Stimulated activated CD8-positive, alpha-beta memory T cell treated with anti-CD3 and anti-CD28 coated beads, Interleukin-4, amount 100 ng/mL, for 48 hours (primary cell): ENCODE measurements around the gene QRFP.
"Not testable (repeated sequence)": the region's sequence is repeated elsewhere in the genome, so short reads cannot be mapped to it uniquely, and the experiment has no call there.

Experiments
- DNase-seq: peaks from one replicate; pipeline ENCODE4 v3.0.0-alpha.2; 2020

The QRFP gene

DNA sequence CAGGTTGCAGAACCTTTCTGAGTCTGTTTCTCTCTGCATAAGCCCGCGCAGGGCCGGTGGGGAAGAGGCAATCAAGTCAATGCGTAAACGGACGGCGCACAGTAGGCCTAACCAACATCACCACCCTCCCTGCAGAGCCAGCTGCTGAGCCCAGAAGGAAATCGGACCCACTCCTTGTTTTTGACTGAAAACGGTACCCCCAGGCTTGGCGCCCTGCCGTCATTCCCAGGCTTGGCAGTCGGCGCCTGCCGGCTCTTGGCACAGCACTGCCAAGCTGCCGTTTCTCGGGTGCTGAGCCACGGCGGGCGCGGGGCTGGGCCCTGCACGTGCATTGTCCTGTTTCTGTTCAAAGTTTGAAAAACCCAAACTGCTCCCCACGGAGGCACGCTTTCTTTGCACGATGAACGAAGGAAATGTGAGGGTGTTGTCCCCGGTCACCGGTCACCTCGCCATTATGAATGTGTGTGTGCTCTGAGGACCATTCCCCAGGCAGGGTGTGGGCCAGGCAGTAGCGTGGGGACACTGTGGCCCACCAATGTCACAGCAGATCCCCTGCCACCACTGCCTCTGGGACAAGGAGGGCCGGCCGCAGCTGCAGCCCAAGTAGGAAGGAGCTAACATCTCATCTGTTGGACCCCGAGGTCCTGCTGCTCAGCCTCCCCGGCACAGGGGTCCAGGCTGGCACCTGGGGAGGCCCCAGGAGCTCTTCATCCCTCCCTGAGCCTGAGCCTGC lies 22.4 kb upstream of the QRFP start:
- no peak for DNase-seq

DNA sequence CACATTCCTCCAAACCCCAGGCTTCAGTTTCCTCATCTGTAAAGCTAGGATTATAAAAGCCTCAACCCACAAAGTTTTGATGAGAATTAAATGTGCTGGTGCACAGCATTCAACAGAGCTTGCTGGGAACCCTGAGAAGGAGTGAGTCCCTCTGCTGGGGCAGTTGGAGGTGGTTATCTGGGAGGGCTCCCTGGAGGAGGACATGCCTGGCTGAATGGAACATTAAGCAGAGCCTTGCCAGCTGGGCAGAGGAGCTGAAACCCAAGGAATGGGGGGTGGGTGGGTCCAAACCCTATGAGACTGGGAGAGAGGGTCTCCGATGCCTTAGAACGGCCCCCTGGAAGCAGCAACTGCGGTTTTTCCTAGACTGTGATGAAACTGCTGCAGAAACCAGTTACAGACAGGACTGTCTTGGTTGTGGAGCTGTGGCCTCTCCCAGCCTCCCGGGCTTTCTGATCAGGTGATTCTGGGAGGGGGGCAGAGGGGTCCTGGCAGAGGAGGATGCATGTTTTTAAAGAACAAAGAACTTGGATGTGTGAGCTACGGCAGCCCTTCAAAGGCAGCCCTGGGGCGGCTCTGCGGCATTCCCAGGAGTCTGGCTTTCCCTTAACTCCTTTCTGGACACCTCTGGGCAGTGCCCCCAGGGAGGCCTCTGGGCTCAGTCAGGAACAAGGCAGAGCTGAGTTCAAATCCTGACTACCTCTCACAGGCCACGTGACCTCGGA lies 21.7 kb upstream of the QRFP start:
- DNase-seq = no peak

DNA sequence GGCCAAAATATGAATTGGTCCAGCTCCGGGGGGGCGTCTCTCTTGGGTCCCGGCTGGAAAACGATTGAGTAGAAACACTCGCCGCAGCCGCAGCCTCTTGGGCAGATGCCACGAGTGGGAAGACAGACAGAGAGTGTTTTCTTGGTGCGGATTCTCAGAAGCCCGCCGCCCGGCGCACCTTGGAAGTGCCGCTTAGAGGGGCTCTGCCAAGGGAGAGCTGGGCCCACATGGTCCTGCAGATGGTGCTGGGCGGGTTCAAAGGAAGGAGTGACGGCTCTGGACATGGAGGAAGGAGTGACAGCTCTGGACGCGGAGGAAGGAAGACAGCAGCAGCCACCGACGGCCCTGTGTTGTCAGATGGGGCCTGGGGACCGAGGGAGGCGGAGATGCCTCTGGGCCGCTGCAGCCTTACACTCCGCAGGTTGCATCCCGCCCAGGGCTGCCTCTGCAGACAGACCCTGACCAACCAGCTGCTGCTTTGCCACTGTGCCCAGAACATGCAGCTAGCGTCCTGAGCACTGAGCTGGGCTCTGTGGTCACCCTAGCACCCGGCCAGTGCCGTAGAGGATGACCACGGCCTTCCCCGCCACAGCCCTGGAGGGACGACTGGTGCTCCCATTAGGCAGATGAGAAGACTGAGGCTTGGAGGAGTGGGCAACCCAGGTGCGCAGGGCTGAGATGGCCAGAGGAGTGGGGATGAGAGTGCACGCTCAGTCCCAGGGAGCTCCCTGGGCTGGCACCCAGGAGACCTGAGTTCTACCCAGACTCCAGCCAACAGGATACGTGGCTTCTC lies 20.8 kb upstream of the QRFP start:
- DNase-seq = no peak

DNA sequence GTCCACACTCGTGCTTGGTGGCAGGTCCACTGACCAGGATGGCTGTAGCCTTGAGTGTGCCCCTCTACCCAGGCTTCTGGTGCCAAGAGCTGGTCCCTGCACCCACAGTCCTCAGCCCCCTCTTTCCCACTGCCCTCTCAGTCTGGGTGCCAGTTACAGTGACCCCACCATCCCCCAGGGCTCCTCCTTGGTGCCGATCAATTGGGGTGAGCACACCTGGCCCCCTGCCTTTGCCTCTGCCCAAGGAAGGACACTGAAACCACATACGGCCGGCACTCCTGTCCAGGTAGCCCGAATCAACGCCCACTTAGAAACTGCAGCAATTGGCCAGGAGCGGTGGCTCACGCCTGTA lies 18.5 kb upstream of the QRFP start:
- no peak for DNase-seq

DNA sequence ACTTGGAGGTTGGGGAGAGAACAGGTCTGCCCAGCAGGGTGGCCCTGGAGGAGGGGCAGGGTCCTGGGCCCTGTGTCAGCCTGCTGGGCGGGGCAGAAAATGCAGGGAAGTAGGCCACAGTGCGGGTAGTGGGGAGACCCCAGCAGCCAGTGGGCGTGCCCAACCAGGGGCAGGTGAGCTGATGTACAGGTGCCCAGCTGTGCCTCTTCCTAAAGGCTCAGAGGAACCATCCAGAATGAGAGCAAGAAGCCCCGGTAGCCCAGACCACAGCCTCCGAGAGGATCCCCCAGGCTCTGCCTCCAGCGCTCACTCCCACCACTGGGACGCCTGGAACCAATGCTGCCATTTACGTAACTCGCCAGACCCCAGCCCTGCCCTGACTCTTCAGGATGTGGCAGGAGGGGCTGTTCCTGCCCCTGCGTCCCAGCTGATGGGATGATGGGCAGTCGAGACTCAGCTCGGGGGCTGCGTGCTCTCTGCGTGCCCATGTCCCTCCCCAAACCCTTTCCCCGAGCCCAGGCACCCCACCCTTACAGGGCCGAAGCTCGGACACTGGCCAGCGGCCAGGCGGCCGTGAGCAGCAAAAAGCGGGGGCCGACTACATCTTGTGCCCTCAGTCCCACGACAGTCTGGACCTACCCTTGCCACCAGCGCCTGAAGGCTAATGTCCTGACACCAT lies 17.9 kb upstream of the QRFP start:
- no peak for DNase-seq

DNA sequence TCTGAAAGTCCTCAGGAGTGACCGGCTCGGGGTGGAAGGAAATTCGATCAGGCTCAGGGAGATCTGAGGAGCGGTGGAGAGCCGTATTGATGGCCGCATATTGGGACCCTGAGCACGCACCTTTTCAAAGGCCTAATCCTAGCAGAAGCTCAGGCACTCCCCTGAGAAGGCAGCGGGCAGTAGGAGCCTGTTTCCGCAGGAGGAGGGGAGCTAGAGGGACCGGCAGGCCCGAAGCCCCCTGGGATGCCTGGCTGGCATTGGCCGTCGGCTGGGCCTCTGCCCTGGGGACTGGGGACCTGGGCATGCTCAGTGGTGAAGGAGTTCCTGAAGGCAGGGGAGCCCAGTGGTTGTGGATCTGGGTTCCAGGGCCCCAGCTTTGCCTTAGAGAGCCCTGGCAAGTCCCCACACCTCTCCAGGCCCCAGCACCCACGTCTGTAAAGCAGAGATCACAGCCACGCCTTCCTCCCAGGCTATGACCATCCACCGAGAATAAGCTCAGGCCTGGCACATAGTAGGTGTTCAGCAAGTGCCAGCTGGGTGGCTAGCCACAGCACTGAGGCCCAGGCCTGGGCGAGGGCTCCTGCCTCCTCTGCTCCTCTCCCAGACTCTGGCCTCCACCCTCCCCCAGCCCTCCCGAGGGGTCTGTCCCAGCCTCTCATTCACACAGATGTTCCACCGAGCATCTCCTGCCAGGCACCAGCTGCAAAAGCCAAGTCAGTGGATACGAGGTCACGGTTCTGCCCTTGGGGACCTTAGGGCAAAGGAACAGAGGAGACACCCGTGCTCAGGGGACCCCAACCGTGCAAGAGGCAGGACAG lies 17.2 kb upstream of the QRFP start:
- DNase-seq = no peak

DNA sequence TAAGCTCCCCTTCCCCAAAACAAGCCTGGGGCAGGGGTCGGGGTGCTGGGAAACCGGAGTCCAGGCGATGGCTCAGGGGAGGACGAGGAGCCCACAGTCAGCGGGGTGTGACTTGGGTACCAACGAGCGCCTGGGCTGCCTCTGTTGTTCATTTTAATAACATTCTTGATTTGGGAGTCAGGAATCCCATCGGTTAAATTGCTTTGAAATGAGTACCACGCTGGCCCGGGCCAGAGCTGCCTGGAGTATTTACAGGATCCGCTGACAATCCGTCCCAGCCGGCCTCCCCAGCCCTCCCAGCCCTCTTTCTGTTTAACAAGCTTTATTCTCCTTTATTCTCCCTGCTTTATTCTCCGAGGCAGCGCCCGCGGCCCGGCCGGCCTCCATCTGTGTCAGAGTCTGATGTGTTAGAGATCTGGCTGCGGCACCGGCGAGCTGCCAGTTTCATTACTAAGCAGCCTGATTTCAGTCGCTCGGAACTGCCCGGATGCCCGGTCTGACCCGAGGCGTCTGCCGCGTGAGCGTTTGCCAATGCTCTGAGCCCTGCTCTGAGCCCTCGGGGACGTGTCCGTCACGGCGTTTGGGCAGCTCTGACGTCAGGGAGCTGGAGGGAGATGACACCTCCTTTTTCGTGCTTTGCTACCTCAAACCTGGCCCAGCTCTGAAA lies 16.5 kb upstream of the QRFP start:
- DNase-seq = no peak

DNA sequence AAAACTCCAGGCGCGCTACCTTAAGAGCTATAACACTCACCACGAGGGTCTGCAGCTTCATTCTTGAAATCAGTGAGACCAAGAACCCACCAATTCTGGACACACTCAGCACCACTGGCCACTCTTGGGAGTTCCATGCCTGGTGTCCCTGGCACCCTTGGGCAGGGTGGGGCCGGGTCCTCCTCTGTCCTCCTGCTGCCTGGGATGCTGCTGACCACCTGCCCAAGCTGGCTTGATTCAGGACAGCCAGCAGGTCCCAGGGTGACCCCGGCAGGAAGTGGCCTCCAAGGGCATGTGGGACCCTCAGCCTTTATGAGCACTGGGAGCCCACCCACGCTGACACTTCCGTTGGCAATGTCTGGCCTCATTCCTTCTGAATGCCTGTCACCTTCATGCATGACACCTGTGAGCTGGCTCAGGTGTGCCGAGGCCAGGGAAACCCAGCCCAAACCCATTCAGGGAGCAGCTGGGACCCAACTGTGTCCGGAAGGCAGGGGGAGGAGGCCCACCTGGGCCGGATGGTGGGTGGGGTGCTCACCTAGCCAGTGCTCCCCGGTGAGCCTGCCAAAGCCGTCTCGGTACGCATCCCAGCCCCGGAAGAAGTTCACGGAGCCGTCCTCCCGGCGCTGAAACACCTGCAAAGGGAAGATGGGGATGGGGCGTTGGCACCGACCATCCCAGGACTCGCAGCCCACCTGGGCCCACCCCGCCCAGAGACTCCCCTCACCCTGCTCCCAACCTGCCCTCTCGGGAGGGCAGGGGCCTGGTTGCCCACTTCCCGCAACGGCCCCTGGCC lies 14.8 kb upstream of the QRFP start:
- DNase-seq = no peak

DNA sequence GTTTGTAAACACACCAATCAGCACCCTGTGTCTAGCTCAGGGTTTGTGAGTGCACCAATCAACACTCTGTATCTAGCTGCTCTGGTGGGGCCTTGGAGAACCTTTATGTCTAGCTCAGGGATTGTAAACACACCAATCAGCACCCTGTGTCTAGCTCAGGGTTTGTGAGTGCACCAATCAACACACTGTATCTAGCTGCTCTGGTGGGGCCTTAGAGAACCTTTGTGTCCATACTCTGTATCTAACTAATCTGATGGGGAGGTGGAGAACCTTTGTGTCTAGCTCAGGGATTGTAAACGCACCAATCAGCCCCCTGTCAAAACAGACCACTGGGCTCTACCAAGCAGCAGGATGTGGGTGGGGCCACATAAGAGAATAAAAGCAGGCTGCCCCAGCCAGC lies 14.1 kb upstream of the QRFP start:
- not testable (repeated sequence) for DNase-seq

DNA sequence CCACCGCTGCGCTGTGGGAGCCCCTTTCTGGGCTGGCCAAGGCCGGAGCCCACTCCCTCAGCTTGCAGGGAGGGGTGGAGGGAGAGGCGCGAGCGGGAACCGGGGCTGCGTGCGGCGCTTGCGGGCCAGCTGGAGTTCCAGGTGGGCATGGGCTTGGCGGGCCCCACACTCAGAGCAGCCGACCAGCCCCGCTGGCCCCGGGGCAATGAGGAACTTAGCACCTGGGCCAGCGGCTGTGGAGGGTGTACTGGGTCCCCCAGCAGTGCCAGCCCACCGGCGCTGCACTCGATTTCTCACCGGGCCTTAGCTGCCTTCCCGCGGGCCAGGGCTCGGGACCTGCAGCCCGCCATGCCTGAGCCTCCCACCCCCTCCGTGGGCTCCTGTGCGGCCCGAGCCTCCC lies 13.4 kb upstream of the QRFP start:
- DNase-seq = not testable (repeated sequence)

DNA sequence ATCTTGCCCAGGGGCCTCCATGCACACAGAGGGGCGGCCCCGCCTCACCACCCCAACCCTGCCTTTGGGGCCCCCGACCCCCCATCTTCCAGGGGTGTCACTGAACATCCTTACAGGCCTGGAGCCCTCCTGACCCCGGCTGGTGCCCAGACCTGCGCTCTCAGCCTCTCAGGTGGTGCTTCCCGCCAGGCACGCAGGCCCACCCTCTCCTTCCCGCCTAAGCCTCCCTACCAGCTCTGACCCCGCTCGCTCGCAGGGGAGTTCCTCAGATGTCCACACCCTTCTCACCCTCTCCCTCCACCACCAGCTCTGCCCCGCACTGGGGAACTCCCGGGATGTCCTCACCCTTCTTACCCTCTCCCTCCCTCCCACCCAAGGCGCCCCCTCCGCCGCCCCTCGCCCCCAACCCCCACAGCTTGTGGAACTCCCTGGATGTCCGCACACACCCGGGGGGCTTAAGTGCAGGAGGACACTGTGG lies 12.3 kb upstream of the QRFP start:
- DNase-seq = no peak

DNA sequence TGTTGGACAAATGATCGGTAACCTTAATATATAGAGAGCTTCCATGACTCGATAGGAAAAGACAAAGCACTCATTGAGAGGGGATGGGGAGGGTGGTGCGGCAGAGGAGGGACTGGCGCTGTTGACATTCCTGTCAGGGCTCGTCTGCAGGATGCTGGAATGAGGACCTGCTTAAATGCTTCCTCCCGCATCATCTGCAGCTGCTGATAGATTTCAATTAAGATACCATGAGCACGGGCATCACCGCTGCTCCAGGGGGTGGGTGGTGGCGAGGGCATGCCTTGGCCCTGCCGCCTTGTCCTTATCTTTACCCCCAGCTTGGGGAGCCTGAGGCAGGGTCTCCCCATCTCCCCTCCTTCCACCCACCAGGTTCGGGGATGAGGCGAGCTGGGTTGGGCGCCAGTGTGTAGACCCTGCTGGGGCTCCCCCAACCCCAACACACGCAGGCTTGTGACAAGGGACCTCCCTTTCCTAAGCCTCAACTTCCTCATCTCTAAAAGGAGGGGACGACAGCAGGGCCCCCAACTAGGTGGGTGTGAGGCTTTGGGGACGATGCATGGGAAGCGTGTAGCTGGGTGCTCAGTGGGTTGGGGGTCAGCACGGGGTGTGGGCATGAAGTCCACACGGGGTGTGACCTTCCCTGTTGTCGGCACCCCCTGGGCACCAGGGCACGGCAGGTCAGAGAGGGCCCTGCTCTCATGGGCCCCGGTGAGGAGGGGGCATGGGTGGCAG lies 11.7 kb upstream of the QRFP start:
- no peak for DNase-seq

DNA sequence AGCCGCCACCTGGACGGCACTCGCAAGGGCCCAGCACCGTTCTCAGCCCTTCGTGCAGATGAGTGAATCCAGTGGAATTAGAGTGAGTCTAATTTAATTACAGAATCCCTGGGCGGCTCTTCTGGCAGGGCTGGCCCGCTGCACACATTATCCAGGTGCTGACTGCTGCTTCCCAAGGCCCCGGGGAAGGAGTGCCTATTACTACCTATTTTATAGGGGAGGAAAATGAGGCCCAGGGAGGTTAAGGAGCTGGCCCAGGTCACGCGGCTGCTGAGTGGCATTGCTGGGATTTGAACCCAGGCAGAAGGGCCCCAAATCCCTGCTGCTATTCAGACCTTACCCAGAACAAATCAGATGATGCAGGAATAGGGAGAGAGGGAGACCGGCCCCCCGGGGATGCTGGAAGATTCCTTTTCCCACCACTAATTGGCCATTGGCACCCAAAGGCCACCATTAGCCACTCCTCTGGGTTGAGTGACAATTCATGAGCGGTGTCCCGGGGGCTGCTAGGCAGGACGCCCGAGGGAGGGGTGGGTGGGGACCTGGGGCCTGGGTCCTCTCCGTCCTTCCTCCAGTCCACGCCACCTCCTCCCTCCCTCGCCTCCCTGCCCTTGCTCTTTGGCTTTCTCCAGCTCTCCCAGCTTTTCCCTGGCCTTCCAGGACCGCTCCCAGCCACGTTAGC lies 10.3 kb upstream of the QRFP start:
- no peak for DNase-seq

DNA sequence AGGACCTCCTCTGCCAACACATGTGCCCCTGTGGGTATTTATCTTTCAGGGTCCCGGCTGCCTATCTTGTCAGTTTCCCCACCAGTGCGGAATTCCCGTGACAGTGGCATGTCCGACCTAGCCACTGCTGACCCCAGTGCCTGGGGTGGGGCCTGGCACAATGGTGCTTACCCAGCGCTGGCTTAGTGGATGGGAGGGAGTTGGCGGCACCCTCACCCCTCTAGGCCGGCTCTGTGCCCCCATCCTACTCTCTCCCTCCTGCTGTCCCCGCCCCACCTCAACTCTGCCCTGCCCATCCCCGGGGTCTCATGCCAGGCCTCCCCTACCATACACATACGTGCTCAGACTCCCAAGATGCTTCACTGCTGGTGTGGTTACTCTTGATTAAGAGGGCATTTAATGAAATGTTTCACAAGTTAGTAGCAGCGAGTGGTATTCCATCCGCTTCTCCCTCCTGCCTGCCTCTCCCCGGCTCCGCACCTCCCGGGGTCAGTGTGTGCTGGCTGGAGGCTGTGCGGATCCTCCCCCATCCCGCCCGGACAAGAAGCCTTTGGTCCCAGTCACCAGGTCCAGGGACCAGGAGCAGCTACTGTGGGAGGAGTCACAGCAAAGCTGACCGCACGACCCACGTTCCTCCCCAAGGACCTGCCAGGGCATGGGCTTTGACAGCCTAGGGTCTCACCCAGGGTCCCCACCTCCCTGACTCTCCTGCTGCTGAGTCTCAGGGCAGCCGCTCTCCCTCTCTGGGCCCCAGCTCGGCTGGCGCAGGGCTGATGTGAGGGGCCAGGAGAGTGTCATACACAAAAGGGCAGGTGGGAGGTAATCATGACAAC lies 9.5 kb upstream of the QRFP start:
- no peak for DNase-seq

DNA sequence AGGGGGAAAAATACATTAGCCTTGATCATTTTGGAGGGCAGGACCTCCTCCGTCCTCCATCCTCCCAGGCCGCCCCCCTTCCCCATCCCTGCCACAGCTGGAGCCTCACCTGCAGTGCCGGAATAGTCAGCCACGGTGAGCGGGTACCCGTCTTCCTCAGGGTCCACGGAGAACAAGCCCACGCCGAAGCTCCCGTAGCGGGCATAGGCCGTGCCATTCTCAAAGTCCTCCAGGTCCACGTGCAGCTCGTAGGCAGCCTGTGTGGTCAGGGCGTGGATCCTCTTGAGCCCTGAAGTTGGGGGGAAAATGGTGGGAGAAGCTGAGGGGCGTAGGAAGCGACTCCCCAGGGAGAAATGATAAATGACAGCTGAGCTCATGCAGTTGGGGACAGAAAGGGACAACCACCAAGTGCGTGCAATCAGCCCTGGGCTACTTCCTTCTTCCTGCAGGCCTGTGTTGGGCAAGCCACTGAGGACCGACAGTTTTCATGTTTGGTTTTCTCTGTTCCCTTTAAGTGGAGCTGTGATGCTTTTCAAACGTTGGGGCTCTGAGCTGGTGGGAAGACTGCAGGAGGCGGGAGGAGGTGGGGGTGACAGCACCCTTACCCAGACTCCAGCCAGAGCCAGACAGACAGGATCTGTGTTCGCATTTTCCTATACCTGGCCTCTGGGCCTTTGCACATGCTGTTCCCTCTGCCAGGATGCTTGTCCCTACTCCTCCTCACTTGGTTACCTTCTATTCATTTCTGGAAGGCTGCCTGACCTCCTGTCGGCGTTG lies 8.7 kb upstream of the QRFP start:
- DNase-seq = no peak

DNA sequence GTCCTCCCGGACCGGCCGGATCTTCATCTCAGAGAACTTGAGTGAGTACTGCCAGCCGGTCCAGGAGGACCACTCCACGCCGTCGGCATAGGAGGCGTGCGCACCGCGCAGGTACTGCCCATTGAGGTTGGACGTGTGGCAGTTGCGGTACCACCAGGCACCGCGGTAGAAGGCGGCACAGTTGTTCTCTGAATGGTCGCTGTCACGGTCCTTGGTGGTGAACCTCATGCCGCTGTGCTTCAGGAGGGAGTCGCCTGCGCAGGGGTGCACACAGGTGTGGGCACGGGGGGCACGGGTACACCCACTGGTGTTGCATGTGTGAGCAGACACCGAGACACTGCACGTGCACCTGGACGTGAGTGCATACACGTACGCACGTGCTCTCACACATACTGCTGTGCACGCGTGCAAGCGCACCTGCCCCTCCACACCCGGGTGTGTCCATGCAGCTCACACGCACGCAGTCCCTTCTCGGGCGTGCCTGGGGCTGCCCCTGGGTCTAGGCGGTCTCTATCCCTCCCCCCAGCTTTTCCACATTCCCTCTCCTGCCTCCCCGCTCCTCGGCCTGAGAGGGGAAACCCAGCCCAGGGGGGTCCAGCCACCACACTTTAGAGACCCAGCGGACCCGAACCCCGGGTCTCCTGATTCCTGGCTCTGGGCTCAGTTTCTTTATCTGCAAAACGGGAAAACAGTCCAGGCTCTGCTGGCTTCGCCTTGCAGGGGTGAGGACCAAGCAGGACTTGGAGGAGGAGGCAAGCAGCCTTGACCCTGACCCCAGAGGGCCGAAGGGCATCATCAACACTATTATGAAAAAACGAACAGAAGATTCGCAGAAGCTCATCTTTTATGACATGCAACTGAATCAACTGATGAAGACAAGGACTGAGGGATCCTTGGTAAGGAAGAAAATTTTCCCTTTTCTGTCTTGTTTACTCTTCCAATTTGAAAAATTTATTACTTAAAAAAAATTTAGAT lies 7.7 kb upstream of the QRFP start:
- no peak for DNase-seq
